HepG2 (cell line): Measurements from ENCODE around the gene PTPN14. TPM values are rescaled to one million over a fixed set of nuclear protein-coding genes. Genes with fewer than 3 reads are reported as not detected.

Experiments used
- ATF5 ChIP-seq: sonication (generic); formaldehyde crosslinking; IDR thresholded peaks from 2 replicates; pipeline ENCODE4 v1.4.0; 2020; ENCODE audit warnings: mild to moderate bottlenecking, low read depth, missing genetic modification reagents
- ETV5 ChIP-seq: IDR thresholded peaks from 2 replicates; pipeline ENCODE4 v1.6.1; 2018; ENCODE audit warnings: missing biosample characterization, missing genetic modification reagents, inconsistent platforms, borderline replicate concordance
- FOSL2 ChIP-seq: sonication (generic); formaldehyde crosslinking; IDR thresholded peaks from 2 replicates; pipeline ENCODE4 v1.4.0; 2020; ENCODE audit warnings: missing genetic modification reagents
- GABPB1 ChIP-seq: IDR thresholded peaks from 2 replicates; pipeline ENCODE4 v1.6.1; 2016; ENCODE audit warnings: mild to moderate bottlenecking, missing genetic modification reagents, moderate library complexity, missing compliant biosample characterization
- GATAD2A ChIP-seq: IDR thresholded peaks from 2 replicates; pipeline ENCODE4 v1.6.1; 2016
- MEIS2 ChIP-seq: sonication (generic); formaldehyde crosslinking; IDR thresholded peaks from 2 replicates; pipeline ENCODE4 v1.9.0; 2021; ENCODE audit warnings: mild to moderate bottlenecking, missing genetic modification reagents
- MIER2 ChIP-seq: IDR thresholded peaks from 2 replicates; pipeline ENCODE4 v1.6.1; 2016; ENCODE audit warnings: missing biosample characterization, missing genetic modification reagents
- NCOA1 ChIP-seq: sonication (generic); formaldehyde crosslinking; IDR thresholded peaks from 2 replicates; pipeline ENCODE4 v1.9.0; 2021; ENCODE audit warnings: missing genetic modification reagents
- PAX8 ChIP-seq: sonication (generic); formaldehyde crosslinking; IDR thresholded peaks from 2 replicates; pipeline ENCODE4 v1.8.0; 2022; ENCODE audit warnings: mild to moderate bottlenecking, missing genetic modification reagents, borderline replicate concordance
- PHF8 ChIP-seq: sonication (generic); formaldehyde crosslinking; IDR thresholded peaks from 2 replicates; pipeline ENCODE4 v1.5.0; 2020; ENCODE audit warnings: missing genetic modification reagents
- POGK ChIP-seq: sonication (generic); formaldehyde crosslinking; conservative IDR thresholded peaks from 2 replicates; pipeline ENCODE4 v1.8.0; 2022; ENCODE audit warnings: mild to moderate bottlenecking, moderate library complexity, missing genetic modification reagents
- POLR2G ChIP-seq: fragments of 200-400 bp; formaldehyde crosslinking; IDR thresholded peaks from 2 replicates; pipeline ENCODE4 v1.6.1; 2018; ENCODE audit warnings: mild to moderate bottlenecking, low read depth, low read length, moderate library complexity
- SOX13 ChIP-seq, 3 experiments: fragments of 450-650 bp in 1 of 3; sonication (generic) in 1 of 3; formaldehyde crosslinking in 1 of 3; IDR thresholded peaks in 2 of 3; conservative IDR thresholded peaks in 1 of 3; 2 replicates each; pipeline versions ENCODE4 v1.5.0 to v1.6.1; 2016 to 2020; ENCODE audit warnings: antibody characterized with exemption in 1 of 3, mild to moderate bottlenecking in 1 of 3, missing compliant biosample characterization in 1 of 3, missing genetic modification reagents in 1 of 3, moderate library complexity in 1 of 3
- TSC22D2 ChIP-seq: sonication (generic); formaldehyde crosslinking; IDR thresholded peaks from 2 replicates; pipeline ENCODE4 v1.5.1; 2020; ENCODE audit warnings: missing genetic modification reagents, mild to moderate bottlenecking, borderline replicate concordance
- ZFY ChIP-seq: sonication (generic); formaldehyde crosslinking; IDR thresholded peaks from 2 replicates; pipeline ENCODE4 v1.4.0; 2020; ENCODE audit warnings: missing genetic modification reagents
- ZNF30 ChIP-seq: sonication (generic); formaldehyde crosslinking; IDR thresholded peaks from 2 replicates; pipeline ENCODE4 v1.5.0; 2020; ENCODE audit warnings: mild to moderate bottlenecking, missing genetic modification reagents
- ZNF331 ChIP-seq: sonication (generic); formaldehyde crosslinking; IDR thresholded peaks from 2 replicates; pipeline ENCODE4 v1.4.0; 2020; ENCODE audit warnings: missing genetic modification reagents
- ZNF451 ChIP-seq: sonication (generic); formaldehyde crosslinking; IDR thresholded peaks from 2 replicates; pipeline ENCODE4 v1.5.0; 2020; ENCODE audit warnings: mild to moderate bottlenecking, missing genetic modification reagents
- ZNF563 ChIP-seq: sonication (generic); formaldehyde crosslinking; IDR thresholded peaks from 2 replicates; pipeline ENCODE4 v1.8.0; 2022; ENCODE audit warnings: mild to moderate bottlenecking, moderate library complexity, missing genetic modification reagents
- ZNF574 ChIP-seq: sonication (generic); formaldehyde crosslinking; IDR thresholded peaks from 2 replicates; pipeline ENCODE4 v1.4.0; 2020; ENCODE audit warnings: missing genetic modification reagents
- ZNF772 ChIP-seq: sonication (generic); formaldehyde crosslinking; IDR thresholded peaks from 2 replicates; pipeline ENCODE4 v1.5.0; 2020; ENCODE audit warnings: mild to moderate bottlenecking, missing genetic modification reagents
- ZNF788 ChIP-seq: sonication (generic); formaldehyde crosslinking; IDR thresholded peaks from 2 replicates; pipeline ENCODE4 v1.5.0; 2020; ENCODE audit warnings: mild to moderate bottlenecking, missing genetic modification reagents, borderline replicate concordance
- ZSCAN12 ChIP-seq: sonication (generic); formaldehyde crosslinking; IDR thresholded peaks from 2 replicates; pipeline ENCODE4 v1.9.0; 2021; ENCODE audit warnings: mild to moderate bottlenecking, missing genetic modification reagents
- polyA plus RNA-seq, 8 experiments: library from polyadenylated mRNA; depleted of rRNA in 3 of 8; stranded (reverse) in 7 of 8; unstranded in 1 of 8; fragments of >200 nt; fragmentation: Illumina TruSeq in 4 of 8; extraction: Trizol in 4 of 8; gene quantifications; 2 replicates each; pipeline versions ENCODE4 v1.2.1 to v1.2.3, GENCODE V29; 2011 to 2016; ENCODE audit warnings: low read depth in 4 of 8, missing spikeins in 1 of 8, mixed read lengths in 1 of 8; ENCODE audit not compliant: insufficient read depth in 1 of 8
- total RNA-seq, 5 experiments: library from RNA; depleted of rRNA; stranded (reverse); fragments of >200 nt; fragmentation: Illumina TruSeq; extraction: Trizol; gene quantifications; 2 replicates each; pipeline ENCODE4 v1.2.3, GENCODE V29; 2016; ENCODE audit warnings: low read depth in 1 of 5
- TF ChIP-seq, protein P1 (sequence below): sonication (generic); formaldehyde crosslinking; IDR thresholded peaks from 2 replicates; pipeline ENCODE4 v1.8.0; 2023; ENCODE audit warnings: mild to moderate bottlenecking, missing genetic modification reagents

Gene PTPN14
- total and polyA plus RNA-seq, 2 of the 13 experiments (the other 11 are each of a cell fraction or from before 2014, with no cell fraction given): 3.9 to 4.7 TPM

- TF ChIP-seq POGK (CRISPR knock-in tag) (peak; percentile 32; the same call in 1 of the 2 replicates), ZFY (CRISPR knock-in tag) (0 out of 2 replicates have a peak, but pooled peaks have one; percentile 42), ZNF30 (CRISPR knock-in tag) (no peak), MEIS2 (CRISPR knock-in tag) (0 out of 2 replicates have a peak, but pooled peaks have one; percentile 11), ZNF331 (CRISPR knock-in tag) (peak; percentile 7; the same call in 1 of the 2 replicates), PAX8 (CRISPR knock-in tag) (no peak), GATAD2A (CRISPR knock-in tag) (no peak), ETV5 (peak; percentile 8; the same call in 1 of the 2 replicates), PHF8 (peak; percentile 60; the same call in 1 of the 2 replicates), ZNF772 (CRISPR knock-in tag) (no peak), ZNF574 (peak; percentile 33; the same call in 1 of the 2 replicates), FOSL2 (CRISPR knock-in tag) (peak; percentile 46; the same call in 1 of the 2 replicates), ZNF788 (CRISPR knock-in tag) (no peak), GABPB1 (peak; percentile 63), POLR2G (peak; percentile 65), ZNF563 (CRISPR knock-in tag) (peak; percentile 62), ZSCAN12 (CRISPR knock-in tag) (no peak), MIER2 (CRISPR knock-in tag) (no peak), SOX13 (IDR thresholded peaks at IDR 0.05) (no peak), SOX13 (CRISPR knock-in tag; conservative IDR thresholded peaks at IDR 0.05 in 1 of 2, IDR thresholded peaks at IDR 0.05 in 1 of 2) (0 out of 4 replicates have a peak, but pooled peaks of 1 of the 2 experiments have one; percentile 8), NCOA1 (CRISPR knock-in tag) (0 out of 2 replicates have a peak, but pooled peaks have one; percentile 44), TSC22D2 (CRISPR knock-in tag) (no peak), ZNF451 (peak; percentile 44; the same call in 1 of the 2 replicates), ATF5 (CRISPR knock-in tag) (no peak)
- TF ChIP-seq, protein P1, sequence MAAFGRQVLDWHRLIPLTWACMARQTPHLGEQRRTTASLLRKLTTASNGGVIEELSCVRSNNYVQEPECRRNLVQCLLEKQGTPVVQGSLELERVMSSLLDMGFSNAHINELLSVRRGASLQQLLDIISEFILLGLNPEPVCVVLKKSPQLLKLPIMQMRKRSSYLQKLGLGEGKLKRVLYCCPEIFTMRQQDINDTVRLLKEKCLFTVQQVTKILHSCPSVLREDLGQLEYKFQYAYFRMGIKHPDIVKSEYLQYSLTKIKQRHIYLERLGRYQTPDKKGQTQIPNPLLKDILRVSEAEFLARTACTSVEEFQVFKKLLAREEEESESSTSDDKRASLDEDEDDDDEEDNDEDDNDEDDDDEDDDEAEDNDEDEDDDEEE (CRISPR knock-in tag): peak; percentile 21; the same call in 1 of the 2 replicates
Observed at GRCh38 chr1:214551436-214552173, at the start of gene PTPN14 (continued).
